Left colon (tissue), 2 donors: Measurements from ENCODE around the gene RELCH. TPM values are rescaled to one million over a fixed set of nuclear protein-coding genes. Genes with fewer than 3 reads are reported as not detected.

Experiments used
- ATAC-seq: fragments of 200-7000 bp; cut with Tn5 transposase; one replicate; pipeline ENCODE4 v1.9.1; 2020; ENCODE audit warnings: mild to moderate bottlenecking, moderate library complexity
- DNase-seq, 2 donors: peaks; one replicate each; pipeline ENCODE4 v3.0.0-alpha.2; 2020
- intact Hi-C, 2 donors: fragments of 100-400 bp; cut with DNase I in 1 of 2; cut with micrococcal nuclease in 1 of 2; formaldehyde crosslinking; loops; one replicate each; pipeline versions ENCODE4 v1.11.2 to v1.14.0; 2022; cut with DNase I, micrococcal nuclease
- total RNA-seq, 2 donors: library from RNA; stranded (reverse); fragmentation: NEBNext Ultra II Directional; extraction: Animal tissue kit (Norgen Biotek cat#: 25700); gene quantifications; one replicate each; pipeline ENCODE4 v1.2.1, GENCODE V29; 2021
- donor health status: DM: no; HTN: no; CAD: no.
- donor health status: DM: yes; HTN: yes; CAD: no.

Gene RELCH
- total RNA-seq, 2 donors from 2014 or later, result 46.9 to 61.1 TPM

DNA sequence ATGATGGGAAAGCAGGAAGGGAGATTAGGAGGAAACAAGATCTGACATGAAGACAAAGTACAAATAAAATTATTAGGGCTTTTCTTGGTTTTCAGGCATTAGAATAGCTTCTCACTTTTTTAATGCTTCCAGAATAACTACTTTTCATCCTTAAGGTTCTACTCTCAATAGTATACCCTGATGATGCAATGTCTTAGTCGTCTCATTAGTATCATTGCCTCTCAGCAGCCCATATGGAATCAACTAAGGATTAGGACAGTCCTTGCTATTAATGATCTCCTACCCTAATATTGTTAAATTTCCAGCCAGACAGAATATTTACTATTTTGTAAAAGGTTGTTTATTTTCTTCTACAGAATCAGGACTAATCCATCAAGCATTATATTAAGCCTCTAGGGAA lies 55.9 kb downstream of the RELCH start:
- no peak for ATAC-seq
- no peak for DNase-seq
- intact Hi-C loops, result no loop called here

DNA sequence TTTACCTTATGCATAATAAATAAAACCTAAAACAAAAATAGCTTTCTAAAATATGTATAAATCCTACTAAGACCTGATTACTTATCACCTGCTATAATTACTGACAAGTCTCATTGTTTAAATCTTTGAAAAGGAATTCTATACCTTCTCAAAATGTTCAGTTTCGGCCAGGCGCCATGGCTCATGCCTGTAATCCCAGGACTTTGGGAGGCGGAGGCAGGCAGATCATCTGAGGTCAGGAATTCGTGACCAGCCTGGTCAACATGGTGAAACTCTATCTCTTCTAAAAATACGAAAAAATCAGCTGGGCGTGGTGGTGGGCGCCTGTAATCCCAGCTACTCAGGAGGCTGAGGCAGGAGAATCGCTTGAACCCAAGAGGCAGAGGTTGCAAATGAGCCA lies 58.1 kb downstream of the RELCH start:
- intact Hi-C loops, result loop anchor here in 1 of 2 donors (5.0 kb wide), 1 partner anchor 58 kb away; the partner anchor contains the start of genes PIGN and RELCH
- ATAC-seq (no peak), DNase-seq (no peak)

DNA sequence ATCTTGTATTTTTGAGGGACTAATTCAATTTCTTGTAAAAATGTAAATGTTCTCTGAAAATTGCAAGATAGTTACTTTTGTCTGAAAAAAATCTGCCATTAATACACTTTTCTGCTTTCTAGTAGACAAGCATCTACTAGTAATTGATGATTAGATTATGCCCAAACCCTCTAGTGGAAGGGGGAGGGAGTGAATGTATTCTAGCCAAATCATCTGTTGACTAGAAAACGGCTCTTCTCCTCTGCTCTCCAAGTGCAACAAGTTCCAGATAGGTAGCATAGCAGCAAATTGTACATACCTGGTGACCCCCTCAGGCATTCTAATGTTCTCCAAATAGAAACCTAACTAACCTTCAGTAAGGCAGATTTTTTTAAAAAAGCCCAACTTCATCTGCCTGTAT lies 58.6 kb downstream of the RELCH start:
- ATAC-seq (no peak), DNase-seq (no peak)
- intact Hi-C loops, result loop anchor here in 1 of 2 donors (5.0 kb wide), 1 partner anchor 58 kb away; the partner anchor contains the start of genes PIGN and RELCH

GRCh38 chr18:62248313-62248712 lies 61.3 kb downstream of the RELCH start:
- DNase-seq (no peak), ATAC-seq (no peak)
- intact Hi-C loops, result loop anchor here (2.0 to 5.0 kb wide), 2 partner anchors 61 to 64 kb away; partner anchors contain the start of genes PIGN (in 1 of the 2) and RELCH (in 1 of the 2)

DNA sequence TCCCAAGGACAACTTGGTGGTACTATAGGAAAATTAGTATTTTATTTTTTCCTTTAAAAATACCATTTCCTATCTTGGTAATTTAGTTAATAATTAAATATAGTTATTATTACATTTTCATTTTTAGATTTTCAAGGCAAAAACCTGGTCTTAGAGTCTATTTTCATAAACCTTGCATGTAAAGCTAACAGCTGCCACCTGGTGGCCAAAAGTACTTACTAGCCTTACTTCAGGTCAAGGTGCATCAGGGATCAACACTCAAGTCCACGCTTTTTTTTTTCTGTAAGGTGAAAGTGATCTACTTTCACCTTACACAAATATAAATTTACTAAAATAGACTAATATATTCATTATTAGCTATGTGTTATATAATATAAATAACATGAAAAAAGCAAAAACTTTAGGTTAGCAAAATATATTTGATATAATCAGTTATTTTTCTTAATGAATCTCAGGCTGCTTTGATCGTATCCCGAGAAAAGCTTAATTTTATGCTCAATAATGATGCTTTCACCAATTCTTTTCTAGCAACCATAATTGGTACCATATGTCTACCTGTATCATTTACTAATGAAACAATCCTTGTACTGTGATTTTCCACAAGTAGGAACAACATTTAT lies 62.5 kb downstream of the RELCH start:
- ATAC-seq, result peak; percentile 79
- DNase-seq, result peak; percentile 68 to 91
- intact Hi-C loops, result loop anchor here (2.0 to 5.0 kb wide), 2 partner anchors 62 to 65 kb away; partner anchors contain the start of genes PIGN (in 1 of the 2) and RELCH (in 1 of the 2)

DNA sequence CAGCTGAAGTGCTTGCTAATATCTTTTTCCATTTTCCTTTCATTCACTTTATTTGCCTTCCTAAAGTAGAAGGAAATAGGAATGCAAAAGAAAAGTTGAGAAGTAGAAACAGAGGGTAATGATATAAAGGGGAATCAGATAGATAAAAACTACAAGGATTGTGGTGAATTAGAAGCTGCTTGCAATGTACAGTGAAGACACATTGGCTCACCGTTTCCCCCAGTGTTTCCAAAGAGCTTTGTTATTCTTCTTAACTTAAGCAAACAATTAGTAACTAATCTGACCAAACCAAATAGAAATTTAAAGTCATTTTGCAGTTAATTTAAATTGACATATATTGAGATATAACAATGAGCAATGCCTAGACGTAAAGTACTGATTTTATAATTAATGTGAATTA lies 63.4 kb downstream of the RELCH start:
- ATAC-seq, result no peak
- DNase-seq, result no peak
- intact Hi-C loops, result no loop called here

GRCh38 chr18:62258093-62258492 lies 71.0 kb downstream of the RELCH start:
- no peak for DNase-seq
- ATAC-seq, result no peak
- intact Hi-C loops, result no loop called here

DNA sequence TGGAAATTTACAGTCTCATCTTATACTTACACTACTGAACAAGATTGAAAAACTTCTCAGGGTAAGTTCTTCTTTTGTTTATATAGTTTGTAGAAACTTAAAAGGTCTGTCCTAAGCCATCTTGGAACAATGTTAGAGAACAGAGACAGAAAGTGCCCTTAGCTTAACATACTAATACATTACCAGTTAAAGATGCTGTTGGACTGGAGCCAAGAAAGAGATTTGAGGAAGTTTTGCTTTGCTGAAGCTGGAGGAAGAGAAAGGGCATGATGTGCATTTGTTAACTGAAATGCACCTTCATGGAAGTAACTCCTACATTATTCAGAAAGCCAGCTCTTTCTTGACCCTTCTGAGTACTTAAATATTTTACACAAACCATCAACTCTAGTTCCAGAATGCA lies 71.6 kb downstream of the RELCH start:
- peak; percentile 53 for ATAC-seq
- intact Hi-C loops, result no loop called here
- no peak for DNase-seq

DNA sequence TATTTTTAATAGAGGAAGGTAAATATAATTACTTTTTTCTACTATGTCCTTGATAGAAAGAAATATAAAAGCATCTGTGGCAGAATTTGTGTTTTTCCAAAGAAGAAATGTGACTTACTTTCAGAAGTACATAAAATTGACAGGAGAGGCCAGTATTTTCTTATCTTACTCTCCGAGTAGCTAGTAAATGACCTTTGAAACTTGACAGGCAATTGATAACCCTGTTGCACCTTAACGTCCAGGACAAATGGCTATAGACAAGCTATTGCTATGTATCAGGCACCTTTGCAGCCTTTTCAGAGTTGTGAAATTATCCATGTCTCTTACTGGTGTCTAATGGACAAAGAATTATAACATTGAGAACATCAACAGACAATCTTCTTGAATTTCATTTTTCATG lies 75.0 kb downstream of the RELCH start:
- intact Hi-C loops, result no loop called here
- ATAC-seq (peak; percentile 89), DNase-seq (no peak)

GRCh38 chr18:62264984-62265383 lies 77.9 kb downstream of the RELCH start:
- DNase-seq (no peak), ATAC-seq (no peak)
- intact Hi-C loops, result no loop called here

- intact Hi-C loops, result no loop called here
- ATAC-seq (no peak), DNase-seq (no peak)
Observed at GRCh38 chr18:62277045-62277444, 90.0 kb downstream of the RELCH start.

- ATAC-seq (no peak), DNase-seq (no peak)
- intact Hi-C loops, result no loop called here
Observed at GRCh38 chr18:62279561-62279960, 92.5 kb downstream of the RELCH start.

DNA sequence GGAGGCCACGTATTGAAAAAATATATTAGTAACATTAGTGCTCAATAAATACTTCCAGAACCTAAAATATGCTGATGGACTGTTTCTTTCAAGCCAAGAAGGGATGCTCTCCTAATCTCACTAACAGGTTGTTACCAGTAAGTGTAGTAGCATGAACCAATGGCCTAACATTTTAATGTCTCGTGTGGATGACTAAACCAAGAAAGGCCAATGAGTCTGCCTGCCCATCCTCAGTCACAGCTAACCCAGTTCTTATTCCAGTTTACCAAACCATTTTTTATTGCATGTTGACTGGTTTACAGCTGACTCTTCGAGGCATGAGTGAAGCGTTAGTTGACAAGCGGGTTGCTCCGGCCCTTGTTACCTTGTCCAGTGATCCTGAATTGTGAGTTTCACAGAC lies 93.0 kb downstream of the RELCH start:
- no peak for ATAC-seq
- intact Hi-C loops, result no loop called here
- no peak for DNase-seq

DNA sequence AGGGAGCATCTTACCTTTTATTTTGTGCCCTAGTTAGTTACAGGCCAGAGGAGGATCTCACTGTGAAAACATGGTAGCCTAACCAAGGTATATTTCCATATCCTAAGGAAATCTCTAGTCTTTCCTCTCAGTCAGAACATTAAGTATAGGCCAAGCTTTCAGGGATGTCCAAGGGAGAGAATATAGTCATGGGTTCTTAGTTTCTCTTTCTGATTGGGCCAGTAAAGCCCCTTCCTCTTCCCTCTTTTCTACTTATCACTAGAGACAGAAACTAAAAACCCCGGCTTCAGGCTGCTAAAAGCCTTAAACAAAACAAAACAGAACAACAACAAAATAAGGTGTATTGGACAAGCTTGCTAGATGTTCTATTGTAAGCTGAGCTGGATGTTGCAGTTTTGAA lies 93.7 kb downstream of the RELCH start:
- intact Hi-C loops, result no loop called here

GRCh38 chr18:62281684-62282083 lies 94.6 kb downstream of the RELCH start:
- intact Hi-C loops, result no loop called here
- no peak for ATAC-seq
- no peak for DNase-seq

More for the DNA sequence above, 93.7 kb downstream of the RELCH start:
- no peak for DNase-seq
- no peak for ATAC-seq

- intact Hi-C loops, result no loop called here
- no peak for ATAC-seq
- DNase-seq, result no peak
Observed at GRCh38 chr18:62282188-62282629, 95.2 kb downstream of the RELCH start.

DNA sequence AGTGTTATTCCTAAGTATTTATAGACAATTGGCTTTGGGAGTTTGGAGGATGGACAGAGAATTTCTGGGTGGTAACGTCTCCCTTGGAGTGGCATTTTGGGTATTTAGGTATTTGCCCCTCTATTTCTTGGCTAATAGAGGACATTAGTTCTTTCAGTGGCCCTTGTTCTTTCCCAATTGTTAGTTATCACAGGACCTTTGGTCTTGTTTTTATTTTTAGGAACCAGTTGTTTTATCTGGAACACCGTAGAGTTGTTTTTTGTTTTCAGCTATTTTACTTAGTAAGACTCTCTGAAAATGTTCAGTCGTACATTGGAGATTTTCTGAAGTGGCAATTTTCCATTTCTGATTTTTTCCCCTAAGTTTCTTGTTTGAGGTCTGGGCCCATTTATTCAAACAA lies 97.6 kb downstream of the RELCH start:
- no peak for ATAC-seq
- intact Hi-C loops, result no loop called here
- no peak for DNase-seq

- intact Hi-C loops, result no loop called here
- no peak for ATAC-seq
- DNase-seq, result no peak
Observed at GRCh38 chr18:62285281-62285680, 98.2 kb downstream of the RELCH start.

GRCh38 chr18:62287781-62288664 lies 101.0 kb downstream of the RELCH start:
- ATAC-seq, result peak; percentile 88
- intact Hi-C loops, result no loop called here
- no peak for DNase-seq

- DNase-seq (no peak), ATAC-seq (no peak)
- intact Hi-C loops, result no loop called here
Observed at GRCh38 chr18:62288665-62289008, 101.6 kb downstream of the RELCH start.
